DMS114 treated with DMSO at 0.1 percent for 48 hours (cell line): ENCODE data around the gene EHHADH.

ENCODE experiments used
- DNase-seq: peaks from one replicate; lab custom pipeline; 2025; ENCODE audit not compliant: unreplicated experiment; lab: John Stamatoyannopoulos, UW

Gene EHHADH

GRCh38 chr3:185199671-185200070 is 54.2 kb downstream of the EHHADH start:
- DNase-seq, result no peak

- DNase-seq, result no peak
Measured at GRCh38 chr3:185199206-185199605, 54.6 kb downstream of the EHHADH start.

GRCh38 chr3:185197068-185197467 is 56.8 kb downstream of the EHHADH start:
- DNase-seq, result no peak

GRCh38 chr3:185195652-185196051 is 58.2 kb downstream of the EHHADH start:
- no peak for DNase-seq

- DNase-seq, result no peak
Measured at GRCh38 chr3:185188816-185189215, 65.0 kb downstream of the EHHADH start.

- no peak for DNase-seq
Measured at GRCh38 chr3:185187391-185187790, 66.5 kb downstream of the EHHADH start.

GRCh38 chr3:185176750-185177359 is 77.0 kb downstream of the EHHADH start:
- DNase-seq, result peak; percentile 23

- no peak for DNase-seq
Measured at GRCh38 chr3:185175370-185175987, 78.4 kb downstream of the EHHADH start.

GRCh38 chr3:185172086-185173049 is 81.5 kb downstream of the EHHADH start:
- no peak for DNase-seq

GRCh38 chr3:185164428-185165217 is 89.2 kb downstream of the EHHADH start:
- DNase-seq, result no peak

GRCh38 chr3:185162634-185163033 is 91.2 kb downstream of the EHHADH start:
- no peak for DNase-seq

- no peak for DNase-seq
Measured at GRCh38 chr3:185161761-185162160, 92.1 kb downstream of the EHHADH start.

- no peak for DNase-seq
Measured at GRCh38 chr3:185157347-185157746, 96.5 kb downstream of the EHHADH start.

- no peak for DNase-seq
Measured at GRCh38 chr3:185155678-185156077, 98.2 kb downstream of the EHHADH start.

GRCh38 chr3:185153861-185154629 is 99.8 kb downstream of the EHHADH start:
- no peak for DNase-seq

GRCh38 chr3:185153171-185153771 is 100.6 kb downstream of the EHHADH start:
- DNase-seq, result no peak

GRCh38 chr3:185152410-185153170 is 101.3 kb downstream of the EHHADH start, which contains the start of gene C3orf70:
C3orf70 (minus strand) TSS chr3:185153060; CDS start chr3:185152823, 237 bp downstream.
- peak; percentile 16 for DNase-seq

- peak; percentile 36 for DNase-seq
Measured at GRCh38 chr3:185151964-185152409, 101.9 kb downstream of the EHHADH start.
